ENCODE results near the gene IL7R.

GRCh38 chr5:35833224-35833623, 23.5 kb upstream of the IL7R start:
- TF ChIP-seq POLR2A (IDR thresholded peaks at IDR 0.05) (no peak), CTCF (IDR thresholded peaks at IDR 0.05) (no peak)

Measured in esophagus squamous epithelium (tissue), 4 donors.